Hematopoietic multipotent progenitor cell treated with erythropoietin and hydrocortisone succinate and interleukin-3 and kit ligand, for 6 days (in vitro differentiated cells): ENCODE data around the gene C11orf87.

Experiments used
- DNase-seq: peaks from one replicate; pipeline ENCODE4 v3.0.0-alpha.2; 2015

Gene C11orf87

GRCh38 chr11:109454857-109455256 is 32.9 kb downstream of the C11orf87 start:
- no peak for DNase-seq
